HG02981 (cell line): ENCODE measurements around the gene GALNT6.

ENCODE experiments used
- ATAC-seq: cut with Tn5 transposase; IDR thresholded peaks from one replicate; pipeline ENCODE4 v1.9.1; 2021; ENCODE audit warnings: mild to moderate bottlenecking, moderate library complexity; ENCODE audit not compliant: unreplicated experiment

Gene GALNT6

DNA sequence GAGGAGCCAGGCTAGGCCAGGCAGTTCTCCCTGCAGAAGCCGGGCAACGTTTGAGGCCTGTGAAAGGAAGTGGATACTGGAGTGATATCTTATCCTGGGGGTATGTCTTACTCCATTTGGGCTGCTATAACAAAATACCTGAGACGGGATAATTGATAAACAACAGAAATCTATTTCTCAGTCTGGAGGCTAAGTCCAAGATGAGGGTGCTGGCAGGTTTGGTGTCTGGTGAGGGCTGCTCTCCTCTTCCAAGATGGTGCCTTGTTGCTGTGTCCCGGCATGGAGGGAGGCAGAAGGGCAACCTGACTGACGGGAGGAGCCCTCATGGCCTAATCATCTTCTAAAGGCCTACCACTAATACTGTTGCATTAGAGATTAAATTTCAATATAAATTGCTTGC lies 15.7 kb upstream of the GALNT6 start:
- no peak for ATAC-seq

GRCh38 chr12:51406290-51406689 lies 15.1 kb upstream of the GALNT6 start:
- ATAC-seq = no peak

- ATAC-seq = no peak
Measured at GRCh38 chr12:51405801-51406207, 14.6 kb upstream of the GALNT6 start.

- ATAC-seq = no peak
Measured at GRCh38 chr12:51404627-51405026, 13.4 kb upstream of the GALNT6 start.

DNA sequence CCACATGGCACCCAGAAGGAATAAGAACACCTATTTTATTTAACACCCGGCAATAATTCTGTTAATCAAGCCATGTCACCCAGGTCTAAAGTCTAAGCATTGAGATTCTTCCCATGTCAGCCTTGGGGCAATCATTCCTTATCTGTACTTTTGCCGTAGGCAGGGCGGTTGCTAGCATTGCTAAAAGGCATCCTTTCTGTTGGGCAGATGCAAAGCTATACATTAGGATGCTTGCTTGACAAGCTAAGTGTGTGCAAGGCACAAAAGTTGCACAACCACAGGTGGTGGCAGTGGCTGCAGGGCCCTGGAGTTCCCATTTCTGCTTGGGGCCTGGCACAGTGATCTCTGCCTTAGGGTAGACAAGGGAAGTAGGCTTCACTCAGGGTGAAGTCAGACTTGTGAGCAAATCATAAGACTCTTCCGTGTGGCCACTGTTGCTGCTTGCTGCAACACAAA lies 12.5 kb upstream of the GALNT6 start:
- ATAC-seq = no peak

DNA sequence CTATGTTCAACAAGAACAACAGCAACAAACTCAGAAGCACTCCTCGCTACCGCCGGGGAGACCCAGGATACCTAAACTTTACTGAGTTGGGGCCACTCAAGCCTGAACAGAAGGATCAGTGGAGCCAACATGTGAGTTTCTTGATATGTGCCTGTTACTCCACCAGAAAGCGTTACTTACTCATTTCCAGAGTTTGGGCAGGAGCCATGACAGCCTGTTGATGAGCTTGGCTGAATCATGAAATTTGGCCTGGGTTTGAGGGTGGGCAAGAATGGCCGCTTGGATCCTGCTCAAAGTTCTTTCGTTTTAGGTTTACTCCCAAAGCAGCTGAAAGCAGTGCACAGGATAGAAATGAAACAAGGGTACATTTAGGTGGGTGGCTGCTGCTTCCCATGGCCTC lies 12.0 kb upstream of the GALNT6 start:
- ATAC-seq = no peak

DNA sequence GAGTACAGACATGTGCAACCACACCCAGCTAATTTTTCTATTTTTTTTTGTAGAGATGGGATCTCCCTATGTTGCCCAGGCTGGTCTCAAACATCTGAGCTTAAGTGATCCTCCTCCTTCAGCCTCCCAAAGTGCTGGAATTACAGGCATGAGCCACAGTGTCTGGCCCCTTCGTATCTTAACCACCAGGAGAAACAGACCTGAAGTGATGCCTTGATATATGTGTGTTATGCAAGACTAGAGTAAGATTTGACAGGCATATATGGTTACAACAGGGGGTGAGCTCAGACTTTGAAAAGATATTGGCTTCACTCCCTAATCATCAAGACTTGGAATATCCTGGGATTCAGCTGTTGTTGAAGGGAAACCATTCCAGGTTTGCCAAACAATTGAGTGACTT lies 10.7 kb upstream of the GALNT6 start:
- ATAC-seq = no peak

DNA sequence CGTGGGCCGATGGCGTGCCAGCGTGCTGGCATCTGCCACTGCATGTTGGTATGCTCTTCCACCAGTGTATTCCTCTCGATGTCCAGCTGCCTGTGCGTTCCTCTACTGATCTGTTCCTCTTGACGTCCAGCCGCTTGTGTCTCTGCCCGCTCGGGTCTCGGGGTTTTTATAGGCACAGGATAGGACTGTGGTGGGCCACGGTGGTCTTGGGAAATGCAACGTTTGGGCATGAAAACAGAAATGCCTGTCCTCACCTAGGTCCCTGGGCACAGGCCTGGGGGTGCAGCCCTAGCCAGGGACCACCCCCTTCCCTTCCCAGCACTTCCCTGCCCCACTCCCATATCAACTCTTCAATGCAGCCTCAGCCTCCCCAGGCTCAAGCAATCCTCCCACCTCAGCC lies 10.3 kb upstream of the GALNT6 start:
- ATAC-seq = no peak

GRCh38 chr12:51401020-51401419 lies 9.8 kb upstream of the GALNT6 start:
- ATAC-seq = no peak

DNA sequence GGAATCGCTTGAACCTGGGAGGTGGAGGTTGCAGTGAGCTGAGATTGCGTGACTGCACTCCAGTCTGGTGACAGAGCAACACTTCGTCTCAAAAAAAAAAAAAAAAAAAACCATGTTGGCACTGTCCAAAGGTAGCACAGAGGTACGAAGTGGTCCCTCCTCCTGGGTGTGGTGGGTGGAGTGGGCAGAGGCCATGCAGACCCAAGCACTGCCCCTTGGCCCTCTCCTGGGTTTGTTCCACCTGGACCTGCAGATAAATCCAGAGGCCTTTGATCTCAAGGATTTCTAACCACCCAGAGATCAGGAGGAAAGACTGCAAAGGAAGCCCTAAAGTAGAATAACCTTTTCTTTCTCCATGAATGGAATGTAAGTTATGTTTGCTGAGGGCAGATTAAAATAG lies 8.7 kb upstream of the GALNT6 start:
- no peak for ATAC-seq

GRCh38 chr12:51397670-51398069 lies 6.5 kb upstream of the GALNT6 start:
- ATAC-seq = no peak

DNA sequence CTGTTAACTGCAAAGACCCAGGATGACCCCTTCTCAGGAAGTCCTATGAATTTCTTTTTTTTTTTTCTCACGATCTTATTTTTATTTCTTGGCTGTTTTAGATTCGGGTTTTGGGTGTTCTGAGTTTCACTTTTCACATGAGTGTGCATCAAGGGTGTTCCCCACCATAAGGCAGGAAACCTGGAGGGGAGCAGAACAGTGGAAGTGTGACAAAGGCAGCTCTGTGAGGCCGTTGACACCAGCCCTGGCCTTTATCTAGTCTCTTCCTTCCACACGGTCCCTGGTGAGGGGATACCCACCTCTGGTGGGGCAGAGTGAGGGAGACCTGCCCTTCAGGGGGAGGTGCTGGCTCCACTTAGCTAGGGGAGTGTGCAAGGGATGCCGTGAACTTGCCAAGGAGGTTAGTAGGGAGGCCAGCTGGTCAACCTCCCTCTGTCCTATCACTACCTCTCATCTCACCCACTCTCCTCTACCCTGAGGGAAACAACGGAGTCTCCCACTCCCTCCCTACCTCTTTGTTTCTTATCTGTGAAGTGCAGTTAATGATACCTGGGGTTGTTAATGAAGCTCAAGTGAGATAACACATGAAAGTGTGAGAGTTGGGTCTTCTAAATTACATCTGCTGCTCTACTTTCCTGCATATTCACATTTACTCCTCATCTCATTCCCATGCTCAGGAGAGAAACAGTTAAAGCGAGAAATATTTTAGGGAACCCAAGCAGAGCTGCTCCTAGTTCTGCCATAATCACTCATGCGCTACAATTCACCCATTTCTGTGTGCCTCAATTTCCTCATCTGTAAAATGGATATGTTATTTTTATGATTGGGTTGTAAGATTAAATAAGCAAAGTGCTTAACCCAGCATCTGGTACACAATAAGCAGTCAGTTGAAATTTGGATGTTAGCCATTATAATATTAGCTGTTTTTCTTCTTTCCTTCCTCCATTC lies 4.4 kb upstream of the GALNT6 start:
- ATAC-seq = no peak

GRCh38 chr12:51393676-51394545 lies 2.7 kb upstream of the GALNT6 start:
- no peak for ATAC-seq

GRCh38 chr12:51392556-51393237 lies 1.5 kb upstream of the GALNT6 start:
- ATAC-seq = peak; percentile 31

DNA sequence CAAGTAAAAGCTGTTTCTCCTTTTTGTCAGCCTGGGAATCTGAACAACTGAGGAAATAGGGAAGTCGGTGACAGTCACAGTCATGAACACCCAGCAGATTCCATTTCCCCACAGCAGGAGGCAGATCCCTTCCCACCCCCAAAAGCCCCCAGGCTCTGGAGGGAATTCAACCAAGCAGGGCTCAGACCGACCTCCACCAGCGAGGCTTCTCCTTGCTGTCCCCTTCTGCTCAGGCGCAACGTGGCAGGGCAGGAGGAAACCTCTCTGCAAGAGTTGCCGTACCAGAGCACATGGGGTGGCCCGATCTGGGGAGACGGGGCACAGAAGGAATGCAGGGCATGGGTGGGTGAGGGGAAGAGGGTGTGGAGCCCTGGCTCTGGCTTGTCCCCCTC lies 319 bp downstream of the GALNT6 start:
- peak; percentile 9 for ATAC-seq

GRCh38 chr12:51390457-51390856 lies 749 bp downstream of the GALNT6 start:
- ATAC-seq = no peak

- no peak for ATAC-seq
Measured at GRCh38 chr12:51389302-51389999, 1.8 kb downstream of the GALNT6 start.

GRCh38 chr12:51388846-51389245 lies 2.4 kb downstream of the GALNT6 start:
- no peak for ATAC-seq

DNA sequence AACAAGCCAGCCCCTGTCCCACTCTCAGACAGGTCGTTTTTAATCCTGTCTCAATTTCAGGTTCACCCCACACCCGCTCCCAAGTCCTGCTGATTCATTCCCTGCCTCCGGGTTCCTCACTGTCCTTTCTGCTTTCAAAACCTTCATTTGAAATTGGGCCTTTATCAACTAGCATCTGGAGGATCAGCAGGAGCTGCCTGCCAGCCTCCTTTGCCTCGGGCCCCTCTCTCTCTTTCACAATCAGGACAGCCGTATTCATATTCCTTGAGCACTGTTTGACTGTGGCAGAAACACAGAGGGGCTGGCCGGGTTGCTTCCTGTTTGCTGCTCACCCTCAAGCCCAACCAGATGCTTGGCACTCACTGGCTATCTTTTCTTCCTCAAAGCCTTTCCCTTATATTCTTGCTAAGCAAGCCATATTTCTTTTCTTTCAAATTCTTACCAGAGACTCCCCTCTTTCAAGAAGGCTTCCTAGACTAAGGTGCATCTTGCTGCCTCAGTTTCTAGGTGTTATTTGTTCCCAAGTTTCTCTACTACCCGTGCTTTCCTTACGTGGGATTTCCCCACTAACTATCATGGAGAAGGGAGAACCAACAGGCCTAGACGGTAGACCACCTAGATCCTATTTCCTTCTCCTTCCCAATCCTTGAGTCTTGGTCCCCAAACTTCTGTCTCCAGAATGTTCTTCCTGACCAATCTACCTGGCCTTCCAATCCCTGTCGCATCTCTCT lies 3.0 kb downstream of the GALNT6 start:
- ATAC-seq = no peak

- ATAC-seq = no peak
Measured at GRCh38 chr12:51386351-51386750, 4.9 kb downstream of the GALNT6 start.
